ENCODE data around the gene NCK2. TPM values are rescaled to one million over a fixed set of nuclear protein-coding genes. Genes with fewer than 3 reads are reported as not detected.

Gene NCK2
- total RNA-seq (2014; rRNA removed) (45.4 and 68.8 TPM in 2 replicates), Bru-seq, nascent RNA (percentile 75 among the genes with signal in this experiment), BruChase-seq, experiment 1, labeled RNA remaining after a 6-hour chase (percentile 57 among the genes with signal in this experiment), BruChase-seq, experiment 2, labeled RNA remaining after a 2-hour chase (percentile 62 among the genes with signal in this experiment)
- long read RNA-seq, transcript NCK2-201 (5 exons, 2,683 nt), result major isoform, 166 of 282 reads
- long read RNA-seq, transcript NCK2-205 (4 exons, 1,795 nt), result minor isoform, 19 of 282 reads
- long read RNA-seq, partial matches to known transcripts, result 77 of 282 reads
- long read RNA-seq, other reads (novel, unspliced or antisense), result 20 of 282 reads

- BruUV-seq (replicated peaks), result no TSS peak
- Histone ChIP-seq H2AFZ (ENCODE audit: low read length) (peak within 1 kb of the TSS; percentile 68), H4K20me1 (ENCODE audit: low read length) (peaks cover 16% of the 10 kb centered on the region), H3K36me3 (ENCODE audit: low read depth, low read length) (no peaks in the 10 kb centered on the region), H3K27ac (ENCODE audit: low read length) (peak within 1 kb of the TSS; percentile 40), H3K9me2 (replicated peaks; ENCODE audit: low read length) (no peaks in the 10 kb centered on the region), H3K79me2 (ENCODE audit: low read length) (peaks cover 50% of the 10 kb centered on the region), H3K27me3 (ENCODE audit: low read length) (no peaks in the 10 kb centered on the region), H3K4me2 (ENCODE audit: low read length) (peak within 1 kb of the TSS; percentile 98), H3K9me3 (ENCODE audit: low read length) (no peaks in the 10 kb centered on the region), H3K4me1 (ENCODE audit: insufficient read depth, low read length) (peaks cover 18% of the 10 kb centered on the region), H3K4me3 (ENCODE audit: low read length) (peak within 1 kb of the TSS; percentile 80), H3K9ac (ENCODE audit: low read length) (peak within 1 kb of the TSS; percentile 86), H3F3A (ENCODE audit: low read length, unreplicated experiment) (no peaks in the 10 kb centered on the region)
- POLR2A ChIA-PET (ENCODE audit: unreplicated experiment), result no interaction called here
- no peak for TF ChIP-seq EZH2phosphoT487 (IDR thresholded peaks at IDR 0.05; ENCODE audit: borderline replicate concordance, low read length)
- no peak for TF ChIP-seq EZH2 (IDR thresholded peaks at IDR 0.05; ENCODE audit: low read length, unreplicated experiment)
- no peak for TF ChIP-seq CTCF (conservative IDR thresholded peaks at IDR 0.05; ENCODE audit: low read depth, low read length)
- CTCF ChIA-PET, result no interaction called here
- DNase-seq (peak; percentile 17), ATAC-seq (peak; percentile 36)
- intact Hi-C loops (cut with micrococcal nuclease), result loop anchor here (2.0 to 5.0 kb wide), 2 partner anchors 118 to 168 kb away; no protein-coding TSS in a partner anchor
Measured at GRCh38 chr2:105744909-105745853, at the start of gene NCK2. Gene NCK2, plus strand, starts transcription at chr2:105744912. Its CDS starts 110,152 bp downstream, at chr2:105855064.

- H3K9me2 ChIP-seq (replicated peaks; ENCODE audit: low read length), result no peaks in the 10 kb centered on the region
- peaks cover 28% of the 10 kb centered on the region for H3K27me3 ChIP-seq (ENCODE audit: low read length)
- H3F3A ChIP-seq (ENCODE audit: low read length, unreplicated experiment), result no peaks in the 10 kb centered on the region
- no peak for TF ChIP-seq EZH2phosphoT487 (IDR thresholded peaks at IDR 0.05; ENCODE audit: borderline replicate concordance, low read length)
- no peak for TF ChIP-seq EZH2 (IDR thresholded peaks at IDR 0.05; ENCODE audit: low read length, unreplicated experiment)
- no peak for TF ChIP-seq CTCF (conservative IDR thresholded peaks at IDR 0.05; ENCODE audit: low read depth, low read length)
- no peaks in the 10 kb centered on the region for H3K9me3 ChIP-seq (ENCODE audit: low read length)
- ATAC-seq (no peak), DNase-seq (no peak)
- no TSS peak for BruUV-seq (replicated peaks)
- ChIA-PET CTCF (no interaction called here), POLR2A (ENCODE audit: unreplicated experiment) (no interaction called here)
- no peaks in the 10 kb centered on the region for H3K36me3 ChIP-seq (ENCODE audit: low read depth, low read length)
- H4K20me1 ChIP-seq (ENCODE audit: low read length), result no peaks in the 10 kb centered on the region
- no peak overlapping the region for H3K9ac ChIP-seq (ENCODE audit: low read length)
- no peak overlapping the region for H2AFZ ChIP-seq (ENCODE audit: low read length)
- no peak overlapping the region for H3K4me3 ChIP-seq (ENCODE audit: low read length)
- no peak overlapping the region for H3K27ac ChIP-seq (ENCODE audit: low read length)
- H3K79me2 ChIP-seq (ENCODE audit: low read length), result no peaks in the 10 kb centered on the region
- no peak overlapping the region for H3K4me2 ChIP-seq (ENCODE audit: low read length)
- H3K4me1 ChIP-seq (ENCODE audit: insufficient read depth, low read length), result no peaks in the 10 kb centered on the region
- intact Hi-C loops (cut with micrococcal nuclease), result no loop called here
Measured at GRCh38 chr2:105697781-105698449, 46.8 kb upstream of the NCK2 start.
